SK-N-MC (cell line): Measurements from ENCODE around the gene CIAO2A.

Source experiments
- EZH2 ChIP-seq: fragments of 200-600 bp; sonication (generic); IDR thresholded peaks from one replicate; pipeline ENCODE4 v1.6.1; 2017; ENCODE audit warnings: antibody characterized with exemption
- POLR2AphosphoS5 ChIP-seq: IDR thresholded peaks from 2 replicates; pipeline ENCODE4 v1.6.1; 2012; ENCODE audit warnings: mild to moderate bottlenecking, low read depth, low read length, borderline replicate concordance

- TF ChIP-seq POLR2AphosphoS5 (no peak), EZH2 (no peak)
Observed at GRCh38 chr15:64035525-64035924, 58.1 kb downstream of the CIAO2A start.
